Central memory CD8-positive, alpha-beta T cell (primary cell): ENCODE measurements around the gene PLEK2.
A peak's percentile ranks its signal among the peaks of the same experiment; 100 is the strongest.
"Not testable (repeated sequence)": the region's sequence is repeated elsewhere in the genome, so short reads cannot be mapped to it uniquely, and the experiment has no call there.

Experiments used
- ATAC-seq: fragments of 150-1000 bp; cut with Tn5 transposase; replicated peaks from 2 replicates; pipeline ENCODE4 v1.10.0; 2022; ENCODE audit warnings: mild to moderate bottlenecking, moderate FRiP score, moderate number of reproducible peaks; ENCODE audit not compliant: poor library complexity, severe bottlenecking; ENCODE audit errors: extremely low read depth
- DNase-seq, 2 donors: peaks; one replicate each; pipeline ENCODE4 v3.0.0; 2021; ENCODE audit warnings: low spot score in 2 of 2
- H3K27ac Mint-ChIP-seq: one replicate; pipeline ENCODE4 v1.8.0; 2022; ENCODE audit warnings: low read depth, mild to moderate bottlenecking, moderate library complexity, mixed read lengths
- H3K27me3 Mint-ChIP-seq: one replicate; pipeline ENCODE4 v1.8.0; 2022; ENCODE audit warnings: mixed read lengths
- H3K36me3 Mint-ChIP-seq: one replicate; pipeline ENCODE4 v1.8.0; 2022; ENCODE audit warnings: mild to moderate bottlenecking, moderate library complexity, mixed read lengths; ENCODE audit not compliant: insufficient read depth
- H3K4me1 Mint-ChIP-seq: one replicate; pipeline ENCODE4 v1.8.0; 2022; ENCODE audit warnings: mixed read lengths
- H3K4me3 Mint-ChIP-seq: one replicate; pipeline ENCODE4 v1.8.0; 2022; ENCODE audit warnings: mild to moderate bottlenecking, moderate library complexity, mixed read lengths
- H3K9me3 Mint-ChIP-seq: one replicate; pipeline ENCODE4 v1.8.0; 2022; ENCODE audit warnings: mixed read lengths

The PLEK2 gene

GRCh38 chr14:67359775-67360469 lies 52.0 kb downstream of the PLEK2 start, which contains the start of the genes ATP6V1D and EIF2S1:
TSS of gene ATP6V1D (minus strand) at chr14:67359804. CDS start at chr14:67359698, 106 bp downstream.
TSS of gene EIF2S1 (plus strand) at chr14:67360328. CDS start at chr14:67364768, 4,440 bp downstream.
- H3K4me1 Mint-ChIP-seq, result peaks cover 57% of the 10 kb centered on the region
- ATAC-seq, result peak; percentile 91
- peak; percentile 97 to 99 for DNase-seq
- H3K36me3 Mint-ChIP-seq, result peaks cover 37% of the 10 kb centered on the region
- H3K9me3 Mint-ChIP-seq, result no peaks in the 10 kb centered on the region
- H3K27me3 Mint-ChIP-seq, result no peaks in the 10 kb centered on the region
- peak within 1 kb of the TSS; percentile 89 for H3K4me3 Mint-ChIP-seq
- H3K27ac Mint-ChIP-seq, result peak within 1 kb of the TSS; percentile 95

- Mint-ChIP-seq H3K4me1 (peaks cover 50% of the 10 kb centered on the region), H3K27ac (peak overlapping the region; percentile 95), H3K36me3 (peaks cover 30% of the 10 kb centered on the region), H3K27me3 (no peaks in the 10 kb centered on the region), H3K9me3 (no peaks in the 10 kb centered on the region), H3K4me3 (peak overlapping the region; percentile 89)
- DNase-seq (no peak), ATAC-seq (no peak)
These were observed 52.8 kb downstream of the PLEK2 start for GRCh38 chr14:67358924-67359774.

- Mint-ChIP-seq H3K27ac (peak overlapping the region; percentile 95), H3K4me3 (peak overlapping the region; percentile 89), H3K36me3 (peaks cover 25% of the 10 kb centered on the region), H3K4me1 (peaks cover 38% of the 10 kb centered on the region), H3K27me3 (no peaks in the 10 kb centered on the region), H3K9me3 (no peaks in the 10 kb centered on the region)
- ATAC-seq (no peak), DNase-seq (no peak)
These were observed 54.0 kb downstream of the PLEK2 start for GRCh38 chr14:67357969-67358354.

GRCh38 chr14:67357186-67357968 lies 54.6 kb downstream of the PLEK2 start:
- no peaks in the 10 kb centered on the region for H3K9me3 Mint-ChIP-seq
- H3K4me3 Mint-ChIP-seq, result peak overlapping the region; percentile 89
- peaks cover 21% of the 10 kb centered on the region for H3K36me3 Mint-ChIP-seq
- H3K27ac Mint-ChIP-seq, result no peak overlapping the region
- no peaks in the 10 kb centered on the region for H3K27me3 Mint-ChIP-seq
- DNase-seq (no peak), ATAC-seq (no peak)
- peaks cover 32% of the 10 kb centered on the region for H3K4me1 Mint-ChIP-seq

- no peak overlapping the region for H3K27ac Mint-ChIP-seq
- H3K36me3 Mint-ChIP-seq, result peaks cover 36% of the 10 kb centered on the region
- no peak overlapping the region for H3K4me3 Mint-ChIP-seq
- DNase-seq, result no peak
- no peaks in the 10 kb centered on the region for H3K9me3 Mint-ChIP-seq
- ATAC-seq, result no peak
- H3K27me3 Mint-ChIP-seq, result no peaks in the 10 kb centered on the region
- peaks cover 8% of the 10 kb centered on the region for H3K4me1 Mint-ChIP-seq
These were observed 59.9 kb downstream of the PLEK2 start for GRCh38 chr14:67352055-67352454.

GRCh38 chr14:67345583-67345982 lies 66.4 kb downstream of the PLEK2 start:
- Mint-ChIP-seq H3K9me3 (no peaks in the 10 kb centered on the region), H3K4me1 (no peaks in the 10 kb centered on the region), H3K27ac (no peak overlapping the region), H3K4me3 (no peak overlapping the region), H3K27me3 (no peaks in the 10 kb centered on the region), H3K36me3 (peaks cover 54% of the 10 kb centered on the region)
- DNase-seq, result no peak
- no peak for ATAC-seq

- Mint-ChIP-seq H3K36me3 (peaks cover 53% of the 10 kb centered on the region), H3K4me3 (no peak overlapping the region), H3K4me1 (no peaks in the 10 kb centered on the region), H3K9me3 (no peaks in the 10 kb centered on the region), H3K27me3 (no peaks in the 10 kb centered on the region), H3K27ac (no peak overlapping the region)
- DNase-seq (no peak), ATAC-seq (no peak)
These were observed 68.2 kb downstream of the PLEK2 start for GRCh38 chr14:67343601-67344230.

GRCh38 chr14:67341231-67341630 lies 70.7 kb downstream of the PLEK2 start:
- ATAC-seq, H3K9me3 Mint-ChIP-seq, H3K4me1 Mint-ChIP-seq, H3K27me3 Mint-ChIP-seq, DNase-seq, H3K4me3 Mint-ChIP-seq, H3K27ac Mint-ChIP-seq: not testable (repeated sequence)
- peaks cover 51% of the 10 kb centered on the region for H3K36me3 Mint-ChIP-seq
